Activated CD8-positive, alpha-beta memory T cell treated with anti-CD3 and anti-CD28 coated beads, Interleukin-2, amount 50 U/mL, for 24 hours (primary cell): ENCODE measurements around the gene MAML1.

ENCODE experiments used
- DNase-seq: peaks from one replicate; pipeline ENCODE4 v3.0.0-alpha.2; 2020; ENCODE audit errors: extremely low read depth

Gene MAML1

DNA sequence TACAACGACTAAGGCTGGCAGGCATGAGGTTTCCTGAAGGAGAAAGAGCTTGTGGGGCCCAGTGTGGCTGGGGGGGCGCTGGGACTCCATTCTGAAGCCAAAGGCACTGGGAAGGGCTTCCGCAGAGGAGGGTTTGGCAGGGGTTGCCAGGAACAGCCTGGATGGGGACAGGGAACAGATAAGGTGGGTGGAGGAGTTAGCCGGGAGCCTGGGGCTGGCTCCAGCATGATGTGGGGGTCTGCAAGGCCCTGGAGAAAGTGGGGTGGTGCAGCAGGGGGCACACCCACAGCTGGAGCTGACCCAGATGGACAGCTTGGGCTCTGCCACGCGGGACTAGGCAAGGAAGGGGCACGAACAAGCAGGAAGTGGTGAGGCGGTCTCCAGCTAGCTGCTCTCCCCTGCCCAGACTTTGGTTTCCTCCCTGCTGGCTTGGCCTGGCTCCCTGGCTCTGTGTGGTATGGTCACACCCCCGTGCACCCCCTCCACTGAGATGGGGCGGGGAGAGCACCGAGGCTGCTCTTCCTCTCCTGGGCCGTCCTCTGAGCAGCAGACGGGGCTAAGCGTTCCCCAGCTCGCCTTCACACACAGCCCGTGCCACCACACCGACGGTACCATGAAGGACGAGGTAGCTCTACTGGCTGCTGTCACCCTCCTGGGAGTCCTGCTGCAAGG lies 61.0 kb downstream of the MAML1 start, which contains the start of gene LTC4S:
LTC4S (plus strand) TSS at position 519 of the 672 bp plus-strand sequence; CDS start at position 614, 95 bp downstream.
- DNase-seq, result no peak

DNA sequence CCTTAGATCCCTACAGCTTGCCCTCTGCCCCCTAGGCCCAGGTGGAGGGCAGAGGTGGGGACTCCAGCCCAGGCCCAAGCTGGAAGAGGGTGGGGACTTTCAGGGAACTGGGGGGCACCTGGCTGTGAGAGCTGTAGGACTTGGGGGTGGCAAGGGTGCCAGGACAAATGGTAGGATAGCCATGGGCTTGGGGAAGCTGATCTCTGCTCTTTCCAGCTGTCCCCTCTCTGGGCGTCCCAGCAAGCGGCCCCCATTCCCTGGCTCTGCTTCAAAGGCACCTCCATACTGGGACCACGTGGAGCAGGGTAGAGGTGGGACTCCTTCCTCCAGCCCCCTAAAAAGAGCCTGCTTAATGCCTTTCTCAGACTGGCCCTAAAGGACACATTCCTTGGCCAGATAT lies 61.5 kb downstream of the MAML1 start:
- DNase-seq, result no peak

DNA sequence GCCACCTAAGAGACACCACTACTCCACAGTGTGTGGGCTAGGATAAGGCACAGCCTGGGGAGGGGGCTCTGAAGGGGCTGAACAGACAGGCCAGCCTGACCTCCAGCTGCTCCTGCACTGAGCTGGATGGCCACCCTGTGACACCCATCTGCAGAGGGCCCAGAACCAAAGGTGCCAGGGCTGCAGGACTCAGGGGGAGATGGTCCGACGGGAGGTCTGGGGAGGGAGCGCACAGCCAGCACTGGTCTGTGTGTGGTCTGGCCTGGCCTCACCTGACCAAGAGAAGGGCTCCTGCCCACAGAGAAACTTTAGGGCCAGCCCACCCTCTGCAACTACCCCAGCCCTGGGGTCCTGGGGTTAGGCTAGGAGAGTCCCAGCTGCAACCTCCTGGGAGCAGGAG lies 62.0 kb downstream of the MAML1 start:
- DNase-seq, result no peak

DNA sequence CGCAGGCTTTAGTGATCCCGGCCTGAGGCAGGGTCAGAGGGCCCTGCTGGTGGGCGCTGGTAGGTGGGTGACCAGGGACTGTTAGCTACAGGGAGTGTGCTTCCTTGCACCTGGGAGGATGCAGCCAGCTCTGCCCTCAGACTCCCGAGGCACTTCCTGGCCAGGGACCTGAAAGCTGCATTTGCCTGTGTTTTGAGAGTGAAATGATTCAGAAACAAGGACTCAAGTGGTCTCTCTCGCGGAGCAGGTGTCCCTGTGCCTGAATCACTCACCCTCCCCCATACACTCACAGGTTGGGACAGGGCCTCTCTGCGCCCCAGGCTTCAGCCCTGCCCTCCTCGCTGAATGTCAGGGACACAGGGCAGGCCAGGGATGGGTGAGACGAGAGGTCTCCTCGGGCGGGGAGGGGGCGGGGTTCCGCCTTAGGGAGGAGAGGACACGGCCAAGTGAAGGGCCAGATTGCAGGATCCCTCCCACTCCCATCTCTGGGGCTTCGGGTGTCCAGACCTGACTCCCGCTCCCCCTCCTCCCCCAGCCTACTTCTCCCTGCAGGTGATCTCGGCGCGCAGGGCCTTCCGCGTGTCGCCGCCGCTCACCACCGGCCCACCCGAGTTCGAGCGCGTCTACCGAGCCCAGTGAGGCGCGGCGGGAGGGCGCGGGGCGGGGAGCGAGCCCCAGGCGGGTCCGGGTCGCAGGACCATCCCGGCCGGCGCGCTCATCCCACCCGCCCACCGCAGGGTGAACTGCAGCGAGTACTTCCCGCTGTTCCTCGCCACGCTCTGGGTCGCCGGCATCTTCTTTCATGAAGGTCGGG lies 62.6 kb downstream of the MAML1 start:
- DNase-seq, result no peak

DNA sequence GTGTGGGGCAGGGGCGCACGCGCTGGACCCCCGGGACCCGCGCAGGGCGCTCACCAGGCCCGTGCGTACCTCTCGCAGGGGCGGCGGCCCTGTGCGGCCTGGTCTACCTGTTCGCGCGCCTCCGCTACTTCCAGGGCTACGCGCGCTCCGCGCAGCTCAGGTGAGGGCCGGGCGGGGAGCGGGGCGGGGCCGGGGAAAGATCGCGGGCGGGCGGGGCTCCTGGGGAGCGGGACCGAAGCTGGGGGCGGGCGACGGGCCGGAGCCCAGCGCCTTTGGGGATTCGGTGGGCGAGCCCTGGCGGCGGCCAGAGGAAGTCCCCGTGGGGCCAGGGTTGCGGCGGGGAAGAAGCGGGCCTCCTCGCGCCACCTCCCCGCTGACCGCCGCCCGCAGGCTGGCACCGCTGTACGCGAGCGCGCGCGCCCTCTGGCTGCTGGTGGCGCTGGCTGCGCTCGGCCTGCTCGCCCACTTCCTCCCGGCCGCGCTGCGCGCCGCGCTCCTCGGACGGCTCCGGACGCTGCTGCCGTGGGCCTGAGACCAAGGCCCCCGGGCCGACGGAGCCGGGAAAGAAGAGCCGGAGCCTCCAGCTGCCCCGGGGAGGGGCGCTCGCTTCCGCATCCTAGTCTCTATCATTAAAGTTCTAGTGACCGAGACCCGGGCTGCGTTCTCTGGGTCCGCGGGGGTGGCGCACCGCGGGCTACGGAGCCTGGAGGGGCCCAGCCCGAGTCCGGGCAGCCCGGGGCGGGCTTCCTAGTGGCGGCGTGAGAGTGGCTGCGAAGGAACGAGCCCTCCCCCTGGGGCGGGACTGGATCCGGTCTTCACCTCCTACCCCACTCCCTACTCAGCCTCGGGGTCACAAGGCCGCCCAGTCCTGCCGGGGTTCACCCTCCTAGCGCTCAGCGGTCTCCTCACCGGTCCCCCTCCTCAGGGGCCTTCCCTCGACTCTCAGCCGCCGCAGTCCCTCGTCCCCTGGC lies 63.5 kb downstream of the MAML1 start:
- DNase-seq, result no peak

DNA sequence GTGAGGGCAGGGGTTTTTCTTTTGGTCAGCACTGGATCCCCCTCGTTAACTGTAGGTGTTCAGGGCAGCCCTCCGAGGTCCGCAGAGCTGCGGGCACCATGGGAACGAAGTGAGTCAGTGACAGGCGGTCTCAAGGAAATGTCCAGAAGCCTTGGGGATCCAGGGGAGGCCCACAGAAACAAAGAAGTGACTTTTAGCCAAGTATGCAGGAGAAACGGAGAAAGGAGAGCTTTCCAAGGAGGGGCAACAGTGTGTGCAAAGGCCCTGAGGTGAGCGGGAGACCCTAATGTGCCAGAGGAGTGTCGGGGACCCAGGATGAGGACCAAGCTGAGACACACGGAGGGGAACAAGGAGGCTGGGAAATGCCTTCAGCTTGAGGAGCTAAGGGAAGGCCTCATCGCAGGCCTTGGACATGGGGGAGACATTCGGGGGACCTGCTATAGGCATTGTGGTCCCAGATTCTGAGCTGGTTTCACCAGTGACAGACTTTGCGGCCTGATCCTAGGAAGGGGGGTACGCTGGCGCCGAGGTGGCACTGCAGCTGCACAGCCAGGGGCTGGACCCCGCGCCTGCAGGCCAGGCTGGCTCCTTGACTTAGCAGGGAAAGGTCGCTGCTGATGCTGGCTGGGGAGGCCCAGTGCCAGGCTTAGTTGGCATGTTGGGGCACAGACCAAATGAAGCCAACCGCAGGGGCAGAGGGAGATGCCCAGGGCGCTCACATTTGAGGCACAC lies 64.4 kb downstream of the MAML1 start:
- no peak for DNase-seq

DNA sequence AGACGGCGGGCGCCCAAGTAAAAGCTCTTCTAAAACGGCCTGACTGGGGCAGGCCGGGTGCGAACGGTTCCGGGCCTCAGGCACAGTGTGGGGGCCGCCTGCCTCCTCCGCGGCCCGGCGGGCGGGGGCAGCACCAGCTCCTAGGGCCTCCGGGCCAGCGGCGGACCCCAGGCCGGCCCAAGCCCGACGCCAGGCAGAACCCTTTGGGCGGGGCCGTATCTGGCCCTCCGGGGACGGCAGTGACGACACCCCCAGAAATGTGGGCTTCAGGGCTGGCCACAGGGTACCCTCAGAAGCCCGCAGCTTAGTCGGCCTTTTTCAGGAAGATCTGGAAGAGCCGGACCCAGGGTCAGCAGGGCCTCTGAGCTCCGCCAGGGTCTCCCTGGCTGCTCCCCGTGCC lies 65.1 kb downstream of the MAML1 start:
- no peak for DNase-seq

DNA sequence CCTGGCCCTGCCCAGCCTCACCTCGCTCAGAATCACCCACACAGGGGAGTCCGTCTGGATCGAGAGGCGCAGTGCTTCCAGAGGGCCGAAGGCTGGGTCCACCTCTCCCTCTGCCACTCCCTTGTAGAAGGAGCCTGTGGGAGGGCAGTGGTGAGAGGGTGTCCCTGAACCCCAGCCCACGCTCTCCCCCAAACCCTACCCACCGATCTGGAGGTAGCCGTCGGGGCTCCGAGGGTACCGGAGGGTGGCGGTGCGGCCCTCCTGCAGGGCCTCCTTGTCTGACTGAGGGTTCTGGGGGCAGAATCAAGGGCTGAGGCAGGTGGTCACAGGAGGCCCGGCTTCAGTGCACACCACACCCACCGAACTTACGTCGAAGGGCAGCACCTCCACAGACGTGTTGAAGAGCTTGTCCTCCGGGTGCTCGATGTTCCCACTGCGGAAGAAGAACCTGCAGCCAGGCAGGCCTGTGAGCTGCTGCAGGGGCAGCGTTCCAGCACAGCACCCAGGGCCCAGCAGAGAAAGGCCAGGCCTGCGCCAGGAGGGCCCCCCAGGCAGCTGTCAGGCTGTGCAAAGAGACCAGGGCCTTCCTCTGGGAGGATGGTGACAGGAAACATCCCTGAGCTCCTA lies 65.6 kb downstream of the MAML1 start:
- DNase-seq, result no peak

DNA sequence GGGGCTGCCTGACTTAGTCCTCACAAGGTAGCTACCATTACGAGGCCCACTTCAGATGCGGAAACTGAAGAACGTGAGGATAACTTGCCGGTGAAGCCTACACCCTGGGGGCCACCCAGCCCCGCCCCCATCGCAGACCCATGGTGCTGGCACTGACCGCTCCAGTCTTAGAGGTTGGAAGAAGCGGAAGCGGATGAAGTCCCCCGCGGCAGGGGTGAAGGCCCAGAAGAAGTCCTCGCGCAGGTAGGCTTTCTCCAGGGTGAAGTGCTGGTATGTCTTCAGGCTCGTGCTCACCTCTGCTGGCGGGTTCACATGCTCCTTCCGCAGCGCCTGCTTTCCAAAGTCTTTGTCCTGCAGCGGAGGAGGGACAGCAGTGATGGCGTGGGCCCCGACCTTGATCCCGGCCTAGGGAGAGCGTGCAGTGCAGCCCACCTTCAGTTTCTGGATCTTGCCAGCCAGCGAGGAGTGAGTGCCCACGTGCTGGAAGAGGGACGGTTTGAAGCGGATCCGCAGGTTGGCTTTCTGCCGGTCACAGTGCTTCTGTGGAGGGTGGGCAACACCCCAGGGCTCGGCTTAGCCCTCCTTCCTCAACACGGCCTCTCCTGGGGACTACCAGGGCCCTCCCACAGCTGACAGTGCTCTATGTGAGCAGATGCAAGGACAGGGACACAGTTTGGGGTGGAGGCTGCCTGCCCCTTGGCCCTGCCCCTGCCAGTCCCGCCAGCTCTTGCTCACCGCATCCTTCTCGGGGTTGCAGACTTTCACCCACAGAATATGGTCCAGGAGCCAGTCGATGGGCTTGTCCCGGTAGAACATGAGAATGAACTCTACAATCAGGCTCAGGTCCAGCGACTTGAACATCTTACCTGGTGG lies 66.4 kb downstream of the MAML1 start:
- DNase-seq, result no peak

DNA sequence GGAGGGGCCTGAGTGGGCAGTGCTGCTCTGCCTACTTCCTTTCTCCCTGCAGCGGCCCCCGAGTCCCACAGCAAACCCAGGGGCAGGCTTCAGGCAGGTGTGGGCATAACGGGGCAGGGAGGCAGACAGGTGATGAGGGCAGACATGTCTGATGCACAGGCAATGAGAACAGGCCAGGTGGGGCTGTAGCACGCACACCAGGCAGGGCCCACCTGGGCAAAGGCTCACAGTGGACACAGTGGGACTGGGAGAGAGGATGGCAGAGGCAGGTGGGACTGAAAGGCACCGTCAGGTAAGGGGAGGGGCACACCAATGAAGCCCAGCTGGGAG lies 67.0 kb downstream of the MAML1 start:
- no peak for DNase-seq

DNA sequence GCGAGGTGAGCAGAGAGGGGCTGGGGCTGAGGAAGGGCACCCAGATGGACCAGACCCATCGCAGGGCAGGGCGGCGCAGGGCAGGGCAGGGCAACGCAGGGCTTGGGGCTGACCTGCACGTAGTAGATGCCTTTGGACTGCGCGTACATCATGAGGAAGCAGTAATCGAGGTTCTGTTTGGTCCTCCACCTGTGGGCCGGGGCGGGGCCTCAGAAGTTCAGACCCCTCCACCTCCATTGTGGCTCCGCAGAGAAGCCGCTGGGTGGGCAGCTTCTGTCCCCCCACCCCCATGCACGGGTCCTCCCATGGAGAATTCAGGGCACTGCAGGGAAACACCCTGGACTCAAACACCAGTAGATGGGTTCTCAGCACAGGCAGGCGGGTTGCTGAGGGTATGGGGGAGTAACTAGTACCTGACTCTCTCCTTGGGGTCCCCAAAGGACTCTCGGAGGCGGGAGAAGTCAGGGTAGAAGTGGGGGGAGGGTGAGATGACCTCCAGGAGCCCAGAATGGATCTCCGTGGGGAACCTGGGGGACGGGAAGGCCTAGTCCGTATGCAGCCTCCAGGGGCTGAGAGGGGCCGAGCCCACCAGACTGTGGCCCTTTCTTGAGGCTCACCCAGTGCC lies 67.6 kb downstream of the MAML1 start:
- no peak for DNase-seq

DNA sequence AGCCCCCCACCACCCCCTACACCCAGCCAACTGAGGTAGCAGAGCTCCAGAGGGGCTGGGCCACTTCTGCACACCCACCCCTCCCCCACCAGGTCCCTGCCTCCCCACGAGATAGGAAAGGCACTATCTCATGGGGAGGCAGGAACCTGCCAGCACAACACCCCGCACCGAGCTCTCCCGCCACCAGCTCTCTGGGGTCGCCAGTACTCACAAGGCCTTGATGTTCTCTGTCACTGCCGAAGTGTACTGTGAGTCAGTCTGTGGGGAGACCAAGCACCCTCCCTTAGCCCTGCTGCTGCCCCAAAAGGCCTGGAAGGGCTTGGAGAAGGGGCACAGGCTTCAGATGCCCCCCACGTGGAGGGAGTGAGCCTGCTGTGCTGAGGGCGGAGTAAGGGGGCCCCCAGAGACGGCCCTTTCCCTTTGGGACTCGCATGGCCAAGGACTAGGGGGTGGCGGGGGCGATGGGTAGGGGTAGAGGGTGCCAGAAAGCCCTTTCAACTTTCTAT lies 68.1 kb downstream of the MAML1 start:
- DNase-seq, result no peak

DNA sequence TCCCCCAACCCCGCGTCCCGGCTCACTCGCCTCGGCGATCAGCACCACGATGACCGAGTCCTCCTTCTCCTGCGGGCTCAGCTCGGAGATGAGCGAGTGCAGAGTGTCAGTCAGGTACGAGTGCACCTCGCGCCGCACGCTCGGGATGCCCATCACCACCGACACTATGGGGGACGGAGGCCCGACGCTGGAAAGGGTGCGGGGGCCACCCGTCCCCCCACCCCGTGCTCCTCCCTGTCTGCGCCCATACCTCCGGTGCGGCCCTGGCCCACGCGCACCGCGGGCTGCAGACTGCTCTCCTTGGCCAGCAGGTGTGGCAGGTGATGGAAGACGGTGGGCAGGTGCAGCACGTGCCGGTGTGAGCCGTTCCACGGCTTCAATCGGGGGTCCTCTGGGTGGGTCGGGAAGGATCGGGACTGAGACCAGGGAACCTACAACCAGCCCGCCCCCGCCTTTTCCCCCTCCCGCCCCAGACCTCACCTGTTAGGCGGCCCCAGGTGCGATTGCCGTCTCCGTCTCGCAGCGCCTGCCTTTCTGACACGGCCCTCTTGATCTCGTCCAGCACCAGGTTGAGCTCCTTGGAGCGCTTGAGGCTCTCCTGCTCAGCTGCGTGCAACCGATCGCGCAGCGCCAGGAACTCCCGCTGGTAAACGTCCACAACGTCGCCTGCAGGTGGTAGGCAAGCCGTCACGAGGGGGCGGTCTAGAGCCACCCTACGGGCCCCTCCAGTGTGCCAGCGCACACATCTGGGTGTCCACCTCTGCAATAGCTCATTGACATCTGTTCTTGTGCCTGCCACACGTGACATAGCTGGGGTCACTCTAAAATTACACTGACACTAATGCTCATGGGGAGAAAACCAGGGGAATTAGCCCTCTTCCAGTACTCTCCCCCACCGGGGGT lies 68.9 kb downstream of the MAML1 start:
- peak; percentile 58 for DNase-seq

DNA sequence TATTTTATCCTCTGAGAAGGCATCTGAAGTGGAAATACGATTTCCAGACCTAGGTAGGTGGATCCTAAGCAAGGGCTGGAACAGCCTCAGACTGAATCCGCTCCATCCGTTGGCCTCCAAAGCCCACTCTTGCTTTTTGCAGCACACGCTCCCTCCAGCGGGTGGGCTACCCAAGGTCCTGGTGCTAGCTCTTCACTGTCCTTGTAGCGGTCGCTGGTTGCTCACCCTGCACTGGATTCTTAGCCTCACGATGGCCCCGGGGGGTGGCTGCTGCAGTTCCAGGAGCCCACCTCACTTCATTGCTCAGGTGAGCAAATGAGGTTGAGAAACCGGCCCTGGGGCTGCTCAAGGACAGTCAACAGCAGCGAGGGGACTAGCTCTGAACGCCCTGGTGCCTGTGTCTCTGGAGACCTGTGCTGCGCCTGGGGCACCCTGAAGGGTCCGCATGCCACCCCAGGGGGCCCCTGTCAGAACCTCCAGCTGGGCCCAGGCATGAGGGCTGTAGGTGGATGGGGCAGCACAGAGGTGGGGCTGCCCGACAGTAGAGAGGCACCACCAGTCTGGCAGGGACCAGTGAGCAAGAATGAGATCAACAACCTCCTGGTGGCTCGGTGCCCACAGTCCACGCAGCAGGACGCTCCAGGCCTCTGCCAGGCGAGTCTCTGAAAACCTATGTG lies 69.7 kb downstream of the MAML1 start:
- no peak for DNase-seq

DNA sequence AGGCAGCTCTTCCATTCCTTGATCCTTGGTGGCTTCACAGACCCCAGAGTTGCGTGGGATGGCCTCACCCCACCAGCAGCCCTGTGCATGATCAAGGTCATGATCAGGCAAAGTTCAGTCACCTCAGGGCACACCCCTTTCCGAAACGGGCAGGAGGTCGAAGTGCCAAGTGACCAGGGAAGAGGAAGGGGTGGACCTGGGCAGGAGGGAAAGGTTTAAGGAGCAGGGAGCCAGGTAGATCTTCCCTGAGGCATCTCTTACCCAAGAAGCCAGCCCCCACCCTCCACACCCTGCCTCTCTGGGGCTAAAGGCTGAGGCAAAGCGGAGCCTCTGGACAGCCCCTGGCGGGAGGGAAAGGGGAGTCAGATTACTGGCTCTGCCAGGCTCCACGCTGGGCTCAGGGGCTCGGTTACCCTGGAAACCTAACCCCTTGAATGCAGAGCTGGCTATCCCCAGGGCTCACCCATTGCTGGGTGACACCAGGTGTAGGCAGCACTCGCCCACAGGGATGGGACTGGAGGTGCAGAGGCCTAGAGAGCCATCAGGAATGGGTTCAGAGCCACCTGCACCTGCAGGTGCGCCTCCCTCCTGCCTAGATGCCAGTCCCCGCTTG lies 70.4 kb downstream of the MAML1 start:
- no peak for DNase-seq

DNA sequence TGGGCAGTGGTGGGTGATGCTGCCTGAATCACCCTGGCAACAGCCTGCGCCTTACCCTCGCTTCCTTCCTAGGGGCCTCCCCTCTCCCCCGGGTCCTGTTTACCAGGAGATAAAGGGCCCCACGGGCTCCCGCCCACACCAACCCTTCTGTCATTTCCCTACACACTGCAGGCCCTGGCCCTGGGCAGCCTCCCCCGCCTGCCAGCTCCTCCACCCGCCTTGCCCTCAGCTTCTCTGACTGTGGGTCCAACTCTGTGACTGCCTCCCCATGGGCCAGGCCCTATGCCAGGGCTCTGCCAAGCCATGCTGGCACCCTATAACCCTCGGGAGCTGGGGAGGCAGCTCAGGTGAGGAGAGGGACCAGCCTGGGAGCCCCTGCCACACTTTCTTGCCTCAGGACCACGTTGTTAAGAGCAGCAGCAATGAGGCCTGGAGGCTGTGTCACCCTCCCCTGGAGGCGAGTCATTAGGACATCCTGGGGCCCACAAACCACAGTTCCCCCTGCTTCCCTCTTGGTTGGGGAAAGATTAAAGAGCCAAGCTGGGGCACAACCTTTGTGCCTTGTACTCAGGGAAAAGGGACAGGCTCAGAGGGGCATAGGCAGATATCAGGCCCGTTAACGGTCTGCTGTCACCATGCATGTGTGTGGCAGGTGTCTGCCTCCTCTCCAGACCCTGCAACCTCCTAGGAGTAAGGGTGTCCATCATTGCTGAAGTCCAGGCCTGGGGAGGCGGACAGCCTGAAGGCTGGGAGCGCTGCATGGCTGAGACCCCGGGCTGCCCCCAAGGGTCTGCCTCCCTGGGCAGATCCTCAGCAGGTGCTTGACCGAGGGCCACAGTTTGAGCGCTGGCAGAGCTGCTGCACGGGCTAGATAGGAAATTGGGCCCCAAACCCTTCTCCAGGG lies 71.3 kb downstream of the MAML1 start:
- DNase-seq, result no peak
